Neural crest cell (in vitro differentiated cells): ENCODE results near the gene MMP14. TPM values are rescaled to one million over a fixed set of nuclear protein-coding genes. Genes with fewer than 3 reads are reported as not detected.
"Not testable (repeated sequence)": the region's sequence is repeated elsewhere in the genome, so short reads cannot be mapped to it uniquely, and the experiment has no call there.

Experiments used
- DNase-seq: peaks from one replicate; pipeline ENCODE4 v3.0.0; 2021; ENCODE audit warnings: low read depth, mixed read lengths, low spot score
- H3K27ac Mint-ChIP-seq: one replicate; pipeline ENCODE4 v1.8.0; 2021; ENCODE audit warnings: mild to moderate bottlenecking, mixed read lengths; ENCODE audit not compliant: unreplicated experiment
- H3K27me3 Mint-ChIP-seq: 2 replicates; pipeline ENCODE4 v1.8.0; 2021; ENCODE audit warnings: low read depth, mild to moderate bottlenecking, mixed read lengths
- H3K36me3 Mint-ChIP-seq: 2 replicates; pipeline ENCODE4 v1.8.0; 2021; ENCODE audit warnings: low read depth, mild to moderate bottlenecking, mixed read lengths
- H3K4me1 Mint-ChIP-seq: 2 replicates; pipeline ENCODE4 v1.8.0; 2021; ENCODE audit warnings: mixed read lengths
- H3K4me3 Mint-ChIP-seq: one replicate; pipeline ENCODE4 v1.8.0; 2021; ENCODE audit warnings: mild to moderate bottlenecking, mixed read lengths
- H3K9me3 Mint-ChIP-seq: 2 replicates; pipeline ENCODE4 v1.8.0; 2021; ENCODE audit warnings: mixed read lengths
- CTCF ChIP-seq: fragments of 200-600 bp; sonication (generic); conservative IDR thresholded peaks from 2 replicates; pipeline ENCODE4 v1.5.0; 2021; ENCODE audit warnings: antibody characterized with exemption, mild to moderate bottlenecking
- total RNA-seq: library from RNA; stranded (reverse); gene quantifications from 2 replicates; pipeline ENCODE4 v1.2.1, GENCODE V29; 2021

The MMP14 gene
- total RNA-seq, 1 donor from 2014 or later = 63.2 TPM

- H3K27ac Mint-ChIP-seq = no peak overlapping the region
- TF ChIP-seq CTCF = no peak
- H3K4me3 Mint-ChIP-seq = no peak overlapping the region
- no peaks in the 10 kb centered on the region for H3K9me3 Mint-ChIP-seq
- DNase-seq = no peak
- no peaks in the 10 kb centered on the region for H3K27me3 Mint-ChIP-seq
- H3K36me3 Mint-ChIP-seq = no peaks in the 10 kb centered on the region
- H3K4me1 Mint-ChIP-seq = peaks cover 7% of the 10 kb centered on the region
Measured at GRCh38 chr14:22854963-22855724, 18.8 kb downstream of the MMP14 start.

GRCh38 chr14:22856428-22856827, 20.0 kb downstream of the MMP14 start:
- no peak for DNase-seq
- no peak for TF ChIP-seq CTCF
- Mint-ChIP-seq H3K9me3 (no peaks in the 10 kb centered on the region), H3K4me1 (peaks cover 7% of the 10 kb centered on the region), H3K36me3 (no peaks in the 10 kb centered on the region), H3K27ac (no peak overlapping the region), H3K27me3 (no peaks in the 10 kb centered on the region), H3K4me3 (no peak overlapping the region)

DNA sequence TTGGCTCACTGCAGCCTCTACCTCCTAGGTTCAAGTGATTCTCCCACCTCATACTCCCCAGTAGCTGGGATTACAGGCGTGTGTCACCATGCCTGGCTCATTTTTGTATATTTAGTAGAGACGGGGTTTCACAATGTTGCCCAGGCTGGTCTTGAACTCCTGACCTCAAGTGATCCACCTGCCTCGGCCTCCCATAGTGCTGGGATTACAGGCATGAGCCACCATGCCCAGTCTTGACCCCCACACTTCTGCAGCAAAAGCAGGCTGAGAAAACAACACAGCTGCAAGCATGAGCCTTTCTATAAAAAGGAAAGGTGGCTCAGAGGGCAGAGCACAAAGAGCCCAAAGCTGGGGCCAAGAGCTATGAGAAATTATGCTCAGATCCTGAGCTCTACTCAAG, 24.0 kb downstream of the MMP14 start:
- H3K27ac Mint-ChIP-seq, H3K27me3 Mint-ChIP-seq, H3K4me3 Mint-ChIP-seq, H3K9me3 Mint-ChIP-seq, H3K4me1 Mint-ChIP-seq, H3K36me3 Mint-ChIP-seq, DNase-seq: not testable (repeated sequence)

DNA sequence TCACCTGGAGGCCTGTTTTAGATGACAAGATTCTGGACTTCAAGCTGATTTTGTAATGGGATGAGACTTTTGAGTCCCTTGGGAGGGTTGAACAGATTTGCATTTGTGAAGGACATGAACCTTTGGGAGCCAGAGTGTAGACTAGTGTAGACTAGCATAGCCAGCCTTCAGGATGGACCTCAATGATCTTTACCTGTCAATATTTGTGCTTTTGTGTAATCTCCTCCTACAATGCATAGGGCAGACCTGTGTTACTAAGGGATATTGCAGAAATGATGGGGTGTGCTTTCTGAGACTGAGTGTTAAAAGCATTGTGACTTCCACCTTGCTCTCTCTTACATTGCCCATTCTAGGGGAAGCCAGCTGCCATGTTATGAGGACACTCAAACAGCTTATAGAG, 25.3 kb downstream of the MMP14 start:
- DNase-seq = no peak
- Mint-ChIP-seq H3K4me3 (no peak overlapping the region), H3K27ac (no peak overlapping the region), H3K36me3 (no peaks in the 10 kb centered on the region), H3K27me3 (no peaks in the 10 kb centered on the region), H3K4me1 (no peaks in the 10 kb centered on the region), H3K9me3 (no peaks in the 10 kb centered on the region)
- no peak for TF ChIP-seq CTCF

DNA sequence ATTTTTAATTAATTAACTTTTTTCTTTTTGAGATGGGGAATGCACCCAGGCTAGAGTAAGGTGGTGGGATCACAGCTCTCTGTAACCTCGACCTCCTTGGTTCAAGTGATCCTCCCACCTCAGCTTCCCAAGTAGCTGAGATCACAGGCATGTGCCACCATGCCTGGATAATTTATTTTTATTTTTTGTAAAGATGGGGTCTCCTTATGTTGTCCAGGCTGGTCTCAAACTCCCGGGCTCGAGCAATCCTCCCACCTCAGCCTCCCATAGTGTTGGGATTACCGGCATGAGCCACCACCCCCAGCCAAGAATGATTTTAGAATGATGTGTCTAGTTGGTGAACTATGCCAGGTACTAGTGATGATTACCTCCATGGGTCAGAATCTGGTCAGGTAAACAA, 28.6 kb downstream of the MMP14 start:
- H3K4me3 Mint-ChIP-seq = no peak overlapping the region
- H3K4me1 Mint-ChIP-seq = no peaks in the 10 kb centered on the region
- no peaks in the 10 kb centered on the region for H3K36me3 Mint-ChIP-seq
- H3K9me3 Mint-ChIP-seq = no peaks in the 10 kb centered on the region
- H3K27ac Mint-ChIP-seq = no peak overlapping the region
- no peak for DNase-seq
- TF ChIP-seq CTCF = no peak
- H3K27me3 Mint-ChIP-seq = no peaks in the 10 kb centered on the region
